Activated CD4-positive, alpha-beta T cell treated with anti-CD3 and anti-CD28 coated beads for 1 hour (primary cell): ENCODE data around the gene MCF2L.

Source experiments
- DNase-seq: peaks from one replicate; pipeline ENCODE4 v3.0.0-alpha.2; 2020

Gene MCF2L

GRCh38 chr13:113034451-113035212 is 65.6 kb downstream of the MCF2L start:
- DNase-seq: no peak

- no peak for DNase-seq
These were observed 66.3 kb downstream of the MCF2L start for GRCh38 chr13:113035213-113035800.

DNA sequence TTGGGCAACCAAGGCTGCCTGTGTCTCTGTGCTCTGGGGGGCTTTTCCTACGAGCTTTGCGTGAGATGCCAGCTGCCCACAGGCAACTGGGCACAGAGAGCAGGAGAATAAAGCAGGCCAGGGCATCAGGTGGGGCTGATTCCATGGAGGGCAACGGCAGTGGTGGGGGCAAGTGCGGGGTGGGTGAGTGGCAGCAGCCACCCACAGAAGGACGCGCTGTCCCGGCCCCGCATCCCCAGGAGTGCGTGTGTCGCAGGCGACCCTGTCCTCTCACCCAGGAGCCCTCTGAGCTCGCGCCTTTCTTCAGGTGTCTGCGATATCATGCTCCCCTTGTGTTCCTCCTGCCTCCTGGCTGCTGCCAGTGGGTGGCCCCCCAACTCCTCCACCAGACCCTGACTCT is 67.4 kb downstream of the MCF2L start:
- no peak for DNase-seq

GRCh38 chr13:113040031-113040430 is 71.0 kb downstream of the MCF2L start:
- no peak for DNase-seq

DNA sequence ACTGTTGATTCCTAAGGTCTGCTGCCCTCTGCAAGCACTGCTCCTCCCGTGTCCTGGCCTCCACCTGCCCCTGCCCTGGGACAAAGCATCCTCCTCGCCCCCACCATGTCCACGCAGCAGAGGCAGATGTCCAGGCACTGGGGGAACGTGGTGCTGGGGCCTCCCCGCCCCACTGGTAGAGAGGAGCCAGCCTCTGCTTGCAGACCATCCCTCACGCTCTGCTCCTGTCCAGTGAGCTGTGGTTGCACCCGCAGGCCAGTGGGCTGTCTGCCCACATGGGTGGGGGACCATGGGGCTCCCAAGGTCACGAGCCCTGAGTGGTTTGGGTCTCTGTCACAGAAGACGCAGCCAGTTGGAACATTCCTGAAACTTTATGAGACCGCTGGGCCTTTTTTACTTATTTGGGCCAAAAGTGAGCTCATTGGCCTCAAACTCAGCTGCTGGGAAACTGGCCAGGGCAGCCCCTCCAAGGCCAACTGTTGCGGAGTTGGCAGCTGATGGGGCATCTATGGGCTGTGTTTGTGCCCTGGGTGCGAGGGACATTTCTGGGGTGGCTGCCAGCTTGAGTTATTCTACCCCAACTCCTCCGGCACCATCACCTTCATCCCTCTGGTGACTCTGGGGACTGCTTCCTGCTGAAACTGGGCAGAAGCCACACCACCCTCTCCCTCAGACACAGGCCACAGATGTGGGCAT is 71.7 kb downstream of the MCF2L start:
- DNase-seq: no peak

GRCh38 chr13:113041293-113041690 is 72.3 kb downstream of the MCF2L start:
- no peak for DNase-seq

GRCh38 chr13:113041896-113042295 is 72.9 kb downstream of the MCF2L start:
- no peak for DNase-seq

DNA sequence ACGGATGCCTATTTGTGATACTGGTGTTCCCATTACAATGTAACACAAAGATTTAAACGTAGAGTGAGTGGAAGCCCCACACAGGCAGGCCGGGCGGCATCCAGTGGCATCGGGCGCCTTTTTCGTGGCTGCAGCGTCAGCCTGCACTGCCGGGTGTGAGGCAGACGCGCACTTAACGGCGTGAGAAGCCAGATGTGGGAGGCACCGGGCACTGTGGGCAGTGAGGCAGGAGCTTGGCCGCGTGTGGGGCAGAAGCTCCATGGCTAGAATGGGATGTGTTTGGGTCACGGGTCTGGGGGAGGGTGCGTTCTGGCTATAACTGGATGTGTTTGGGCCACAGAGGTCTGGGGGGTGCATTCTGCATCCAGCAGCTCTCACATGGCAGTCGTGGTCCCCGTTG is 73.4 kb downstream of the MCF2L start:
- DNase-seq: no peak

DNA sequence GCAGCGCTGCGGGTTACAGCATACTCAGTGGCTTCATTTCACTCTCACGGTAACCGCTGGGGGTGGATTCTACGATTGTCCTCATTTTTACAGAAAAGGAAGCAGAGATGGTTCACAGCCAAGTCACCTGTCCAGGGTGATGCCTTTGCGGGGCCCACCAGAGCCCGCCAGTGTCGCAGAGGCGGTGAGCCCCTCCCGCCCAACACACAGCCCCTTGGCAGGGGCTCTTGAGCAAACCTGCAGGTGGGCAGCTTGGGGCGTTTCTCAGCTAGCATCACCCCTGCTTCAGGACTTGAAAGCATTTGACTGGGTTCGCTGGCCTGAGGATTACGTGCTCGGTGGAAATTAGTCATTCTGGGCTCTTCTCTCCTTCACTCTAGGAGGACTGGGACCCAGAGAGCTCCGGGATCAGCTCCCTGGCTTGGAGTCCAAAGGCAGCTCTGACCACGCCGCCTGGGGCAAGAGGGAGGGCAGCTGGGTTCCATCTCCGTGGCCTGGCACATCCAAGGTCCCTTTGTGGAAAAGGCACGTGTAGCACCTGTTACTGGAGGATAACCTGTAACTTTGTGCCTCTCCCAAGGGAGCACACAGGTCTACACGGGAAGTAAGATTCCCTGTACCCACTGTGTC is 74.1 kb downstream of the MCF2L start:
- no peak for DNase-seq

GRCh38 chr13:113043931-113044330 is 74.9 kb downstream of the MCF2L start:
- DNase-seq: no peak

GRCh38 chr13:113044391-113045114 is 75.5 kb downstream of the MCF2L start:
- no peak for DNase-seq

DNA sequence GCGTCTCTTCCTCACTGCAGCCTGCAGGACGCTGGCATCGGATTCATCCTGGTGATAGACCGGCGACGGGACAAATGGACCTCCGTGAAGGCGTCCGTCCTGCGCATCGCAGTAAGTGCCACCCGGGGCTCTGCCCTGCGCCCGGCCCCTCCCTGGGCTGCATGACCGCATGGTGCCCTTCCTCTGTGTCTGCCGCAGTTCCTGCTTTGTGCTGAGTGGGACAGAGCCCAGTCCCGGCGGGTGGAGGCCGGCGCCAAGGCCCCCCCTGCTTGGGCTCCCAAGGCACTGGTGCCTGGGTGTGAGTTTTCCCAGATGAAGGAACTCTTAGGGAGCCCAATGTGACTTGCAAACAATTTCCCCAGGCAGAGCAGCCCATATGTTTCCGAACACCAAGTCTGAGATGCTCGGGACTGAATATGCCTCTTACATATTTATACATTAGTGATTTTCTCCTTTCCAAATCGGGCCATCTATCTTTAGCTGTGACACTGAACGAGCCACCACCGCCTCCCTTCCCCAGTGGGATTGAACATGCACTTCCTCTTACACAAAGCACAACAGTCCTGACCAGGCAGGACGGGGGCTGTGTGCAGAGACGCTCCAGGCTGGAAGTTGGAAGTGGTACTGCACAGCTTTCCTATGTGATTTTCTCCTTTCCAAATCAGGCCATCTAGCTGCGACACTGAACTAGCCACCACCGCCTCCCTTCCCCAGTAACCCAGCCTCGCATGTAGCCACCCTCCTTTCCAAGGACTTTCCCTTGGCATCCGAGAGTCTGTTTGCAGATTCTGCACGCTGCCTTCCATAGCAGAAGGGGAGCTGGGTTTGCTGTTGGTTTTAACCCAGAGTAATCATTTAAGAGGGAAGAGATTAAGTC is 76.5 kb downstream of the MCF2L start:
- no peak for DNase-seq

- no peak for DNase-seq
These were observed 77.3 kb downstream of the MCF2L start for GRCh38 chr13:113046128-113046882.

GRCh38 chr13:113046883-113047244 is 77.8 kb downstream of the MCF2L start:
- no peak for DNase-seq

GRCh38 chr13:113047587-113047986 is 78.6 kb downstream of the MCF2L start:
- no peak for DNase-seq

- no peak for DNase-seq
These were observed 79.8 kb downstream of the MCF2L start for GRCh38 chr13:113048766-113049165.

- DNase-seq: no peak
These were observed 80.5 kb downstream of the MCF2L start for GRCh38 chr13:113049521-113049941.

DNA sequence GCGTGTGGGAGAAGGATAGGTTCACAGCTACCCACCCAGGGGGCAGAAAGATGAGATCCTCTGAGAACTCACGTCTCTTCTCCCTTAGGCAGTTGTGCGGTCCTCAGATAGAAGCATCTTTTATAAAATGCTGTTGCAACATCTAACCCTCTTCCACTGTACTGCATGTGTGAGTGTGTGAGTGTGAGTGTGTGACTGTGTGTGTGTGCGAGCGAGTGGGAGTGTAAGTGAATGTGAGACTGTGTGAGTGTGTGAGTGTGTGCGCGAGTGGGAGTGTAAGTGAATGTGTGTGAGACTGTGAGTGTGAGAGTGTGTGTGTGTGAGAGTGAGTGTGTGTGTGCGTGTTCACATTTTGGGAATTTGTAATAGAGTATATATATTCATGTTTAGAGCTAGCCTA is 81.0 kb downstream of the MCF2L start:
- no peak for DNase-seq

- no peak for DNase-seq
These were observed 81.9 kb downstream of the MCF2L start for GRCh38 chr13:113050734-113051431.

DNA sequence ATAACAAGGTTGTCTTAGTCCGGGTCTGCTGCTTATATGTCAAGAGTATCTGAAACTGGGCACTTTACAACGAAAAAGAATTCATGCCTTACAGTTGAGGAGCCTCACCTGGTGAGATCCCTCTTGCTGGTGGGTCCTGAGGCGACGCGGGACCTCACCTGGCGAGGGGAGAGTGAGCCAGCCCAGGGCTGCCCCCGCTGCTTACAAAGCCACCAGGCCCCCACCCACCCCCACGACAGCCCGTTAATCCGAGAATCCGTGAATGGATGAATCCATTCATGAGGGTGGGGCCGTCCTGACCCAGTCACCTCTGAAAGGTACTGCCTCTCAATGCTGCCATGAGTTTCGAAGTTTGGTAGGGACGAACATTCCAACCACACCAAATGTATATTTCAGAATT is 82.6 kb downstream of the MCF2L start:
- DNase-seq: no peak

DNA sequence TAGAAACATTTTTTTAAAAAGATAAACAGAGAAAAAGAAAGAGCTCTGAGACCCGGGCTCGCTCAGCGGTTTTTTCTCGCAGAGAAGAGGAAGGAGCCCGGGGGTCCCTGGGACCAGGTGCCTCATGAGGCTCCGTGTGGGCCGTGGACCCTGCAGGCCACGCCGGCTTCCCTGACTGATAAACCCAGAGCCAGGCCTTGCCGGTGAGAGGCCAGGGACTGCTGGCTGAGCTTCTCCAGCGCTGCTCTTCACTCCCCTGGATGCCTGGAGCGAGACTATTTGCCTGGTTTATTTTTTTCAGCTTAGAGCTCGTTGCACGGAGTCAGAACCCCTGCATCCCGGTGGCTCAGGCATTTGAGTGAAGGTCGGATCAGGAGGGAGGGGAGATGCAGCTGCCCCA is 83.2 kb downstream of the MCF2L start:
- DNase-seq: no peak
